Prostate gland (tissue), 2 donors: ENCODE data around the gene HTD2.
"Not testable (repeated sequence)": the region's sequence is repeated elsewhere in the genome, so short reads cannot be mapped to it uniquely, and the experiment has no call there.

Experiments
- POLR2AphosphoS5 ChIP-seq: sonication (generic); formaldehyde crosslinking; IDR thresholded peaks from one replicate; pipeline ENCODE4 v1.6.1; 2017; ENCODE audit warnings: antibody characterized with exemption
- TF ChIP-seq, protein P1 (sequence below), 4 experiments: fragments of 200-600 bp in 2 of 4; fragments of 450-650 bp in 2 of 4; sonication (generic) in 2 of 4; IDR thresholded peaks; 1 replicate in 3 of 4; 2 replicates in 1 of 4; pipeline ENCODE4 v1.5.1; 2016 to 2019; ENCODE audit warnings: antibody characterized with exemption in 4 of 4, mild to moderate bottlenecking in 2 of 4, moderate library complexity in 2 of 4

DNA sequence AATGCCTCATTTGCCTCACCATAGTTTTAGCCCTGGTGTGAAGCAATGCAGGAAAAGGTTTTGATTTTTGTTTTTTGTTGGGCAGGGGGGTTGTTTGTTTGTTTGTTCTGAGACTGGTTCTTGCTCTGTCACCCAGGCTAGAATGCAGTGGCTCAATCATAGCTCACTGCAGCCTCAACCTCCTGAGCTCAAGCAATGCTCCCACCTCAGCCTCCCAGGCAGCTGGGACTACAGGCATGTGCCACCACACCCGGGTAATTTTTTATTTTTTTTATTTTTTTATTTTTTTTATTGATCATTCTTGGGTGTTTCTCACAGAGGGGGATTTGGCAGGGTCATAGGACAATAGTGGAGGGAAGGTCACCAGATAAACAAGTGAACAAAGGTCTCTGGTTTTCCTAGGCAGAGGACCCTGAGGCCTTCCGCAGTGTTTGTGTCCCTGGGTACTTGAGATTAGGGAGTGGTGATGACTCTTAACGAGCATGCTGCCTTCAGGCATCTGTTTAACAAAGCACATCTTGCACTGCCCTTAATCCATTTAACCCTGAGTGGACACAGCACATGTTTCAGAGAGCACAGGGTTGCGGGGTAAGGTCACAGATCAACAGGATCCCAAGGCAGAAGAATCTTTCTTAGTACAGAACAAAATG is 17.2 kb upstream of the HTD2 start:
- not testable (repeated sequence) for TF ChIP-seq POLR2AphosphoS5
- TF ChIP-seq, protein P1, sequence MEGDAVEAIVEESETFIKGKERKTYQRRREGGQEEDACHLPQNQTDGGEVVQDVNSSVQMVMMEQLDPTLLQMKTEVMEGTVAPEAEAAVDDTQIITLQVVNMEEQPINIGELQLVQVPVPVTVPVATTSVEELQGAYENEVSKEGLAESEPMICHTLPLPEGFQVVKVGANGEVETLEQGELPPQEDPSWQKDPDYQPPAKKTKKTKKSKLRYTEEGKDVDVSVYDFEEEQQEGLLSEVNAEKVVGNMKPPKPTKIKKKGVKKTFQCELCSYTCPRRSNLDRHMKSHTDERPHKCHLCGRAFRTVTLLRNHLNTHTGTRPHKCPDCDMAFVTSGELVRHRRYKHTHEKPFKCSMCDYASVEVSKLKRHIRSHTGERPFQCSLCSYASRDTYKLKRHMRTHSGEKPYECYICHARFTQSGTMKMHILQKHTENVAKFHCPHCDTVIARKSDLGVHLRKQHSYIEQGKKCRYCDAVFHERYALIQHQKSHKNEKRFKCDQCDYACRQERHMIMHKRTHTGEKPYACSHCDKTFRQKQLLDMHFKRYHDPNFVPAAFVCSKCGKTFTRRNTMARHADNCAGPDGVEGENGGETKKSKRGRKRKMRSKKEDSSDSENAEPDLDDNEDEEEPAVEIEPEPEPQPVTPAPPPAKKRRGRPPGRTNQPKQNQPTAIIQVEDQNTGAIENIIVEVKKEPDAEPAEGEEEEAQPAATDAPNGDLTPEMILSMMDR (IDR thresholded peaks at IDR 0.05), result not testable (repeated sequence)
